GM13976 (cell line): ENCODE results near the gene BRIP1.
"Not testable (repeated sequence)": the region's sequence is repeated elsewhere in the genome, so short reads cannot be mapped to it uniquely, and the experiment has no call there.

Experiments
- DNase-seq: peaks from one replicate; pipeline ENCODE4 v3.0.0; 2012; ENCODE audit warnings: low spot score
- in situ Hi-C: fragments of 300-500 bp; cut with MboI; formaldehyde crosslinking; loops from one replicate; pipeline ENCODE4 v1.12.0; 2022; ENCODE audit warnings: low sequenced_read_pairs, mixed read lengths, inconsistent platforms; ENCODE audit not compliant: unreplicated experiment
- TF ChIP-seq, protein P1 (sequence below): IDR thresholded peaks from 2 replicates; pipeline ENCODE4 v1.5.1; 2012; ENCODE audit warnings: borderline replicate concordance, mild to moderate bottlenecking; ENCODE audit not compliant: insufficient read depth; ENCODE audit errors: extremely low read depth, missing control alignments, control extremely low read depth

BRIP1 gene

DNA sequence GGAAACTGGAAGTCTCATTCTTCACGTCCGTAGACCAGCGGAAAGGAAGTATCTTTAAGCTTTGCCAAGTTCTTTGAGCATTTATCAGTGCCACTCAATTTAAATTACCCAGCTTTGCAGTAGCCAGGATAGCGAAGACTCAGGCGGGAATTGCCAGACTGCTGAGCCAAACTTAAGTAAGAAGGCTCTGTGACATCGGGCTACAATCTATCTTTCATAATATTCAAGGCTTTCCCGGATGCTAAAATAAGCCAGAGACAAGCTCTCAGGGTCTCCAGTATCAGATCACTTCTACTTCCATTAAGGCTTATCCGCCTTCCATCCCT is 436 bp upstream of the BRIP1 start:
- TF ChIP-seq, protein P1, sequence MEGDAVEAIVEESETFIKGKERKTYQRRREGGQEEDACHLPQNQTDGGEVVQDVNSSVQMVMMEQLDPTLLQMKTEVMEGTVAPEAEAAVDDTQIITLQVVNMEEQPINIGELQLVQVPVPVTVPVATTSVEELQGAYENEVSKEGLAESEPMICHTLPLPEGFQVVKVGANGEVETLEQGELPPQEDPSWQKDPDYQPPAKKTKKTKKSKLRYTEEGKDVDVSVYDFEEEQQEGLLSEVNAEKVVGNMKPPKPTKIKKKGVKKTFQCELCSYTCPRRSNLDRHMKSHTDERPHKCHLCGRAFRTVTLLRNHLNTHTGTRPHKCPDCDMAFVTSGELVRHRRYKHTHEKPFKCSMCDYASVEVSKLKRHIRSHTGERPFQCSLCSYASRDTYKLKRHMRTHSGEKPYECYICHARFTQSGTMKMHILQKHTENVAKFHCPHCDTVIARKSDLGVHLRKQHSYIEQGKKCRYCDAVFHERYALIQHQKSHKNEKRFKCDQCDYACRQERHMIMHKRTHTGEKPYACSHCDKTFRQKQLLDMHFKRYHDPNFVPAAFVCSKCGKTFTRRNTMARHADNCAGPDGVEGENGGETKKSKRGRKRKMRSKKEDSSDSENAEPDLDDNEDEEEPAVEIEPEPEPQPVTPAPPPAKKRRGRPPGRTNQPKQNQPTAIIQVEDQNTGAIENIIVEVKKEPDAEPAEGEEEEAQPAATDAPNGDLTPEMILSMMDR: no peak
- no peak for DNase-seq
- in situ Hi-C loops: no loop called here

DNA sequence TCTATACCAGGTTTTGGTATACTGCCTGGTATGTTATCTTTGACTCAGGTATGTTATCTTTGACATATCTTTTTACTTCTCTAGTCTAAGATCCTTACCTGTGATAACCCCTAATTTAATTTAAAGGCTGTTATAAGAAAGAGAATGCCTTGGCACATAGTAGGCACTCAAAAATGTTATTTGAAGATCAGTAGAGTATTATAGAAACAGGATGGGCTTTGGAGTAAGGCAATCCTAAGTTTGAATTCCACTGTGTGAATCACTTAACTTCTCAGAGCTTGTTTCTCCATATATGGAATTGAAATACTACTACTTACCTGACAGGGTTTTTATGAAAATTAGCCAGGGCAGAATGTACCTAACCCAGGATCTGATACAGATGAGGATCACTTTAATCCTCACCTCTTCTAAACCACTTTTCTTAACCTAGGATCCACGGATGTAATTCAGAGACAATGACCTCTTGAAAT is 1.2 kb downstream of the BRIP1 start:
- in situ Hi-C loops: no loop called here
- TF ChIP-seq, protein P1: no peak
- DNase-seq: no peak

DNA sequence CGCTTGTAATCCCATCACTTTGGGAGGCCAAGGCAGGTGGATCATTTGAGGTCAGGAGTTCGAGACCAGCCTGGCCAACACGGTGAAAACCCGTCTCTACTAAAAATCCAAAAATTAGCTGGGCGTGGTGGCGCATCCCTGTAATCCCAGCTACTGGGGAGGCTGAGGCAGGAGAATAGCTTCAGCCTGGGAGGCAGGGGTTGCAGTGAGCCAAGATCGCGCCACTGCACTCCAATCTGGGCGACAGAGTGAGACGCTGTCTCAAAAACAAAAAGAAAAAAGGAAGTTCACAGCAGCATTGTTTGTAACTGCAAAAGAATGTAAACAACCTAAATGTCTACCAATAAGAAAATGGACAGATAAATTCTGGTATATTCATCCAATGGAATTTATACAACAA is 2.9 kb downstream of the BRIP1 start:
- in situ Hi-C loops, DNase-seq: not testable (repeated sequence)

DNA sequence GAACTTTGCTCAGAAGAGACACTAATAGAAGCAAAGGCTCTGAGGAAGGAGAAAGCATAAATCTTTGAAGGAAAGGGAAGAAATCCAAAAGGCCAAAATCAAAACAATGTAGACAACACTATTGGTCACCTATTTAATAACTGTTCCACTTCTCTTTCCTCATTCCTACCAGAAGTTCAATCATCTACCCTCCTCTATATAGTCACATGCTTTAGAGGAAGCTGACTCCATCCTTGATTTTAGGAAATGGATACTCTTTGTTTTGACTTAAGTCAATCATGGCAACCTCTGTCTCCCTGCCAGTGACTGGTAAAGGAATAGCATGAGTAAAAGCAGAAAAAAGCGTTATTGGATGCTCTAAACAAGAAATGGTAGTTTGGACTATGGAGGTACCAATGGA is 7.3 kb downstream of the BRIP1 start:
- TF ChIP-seq, protein P1: no peak
- in situ Hi-C loops: no loop called here
- no peak for DNase-seq

DNA sequence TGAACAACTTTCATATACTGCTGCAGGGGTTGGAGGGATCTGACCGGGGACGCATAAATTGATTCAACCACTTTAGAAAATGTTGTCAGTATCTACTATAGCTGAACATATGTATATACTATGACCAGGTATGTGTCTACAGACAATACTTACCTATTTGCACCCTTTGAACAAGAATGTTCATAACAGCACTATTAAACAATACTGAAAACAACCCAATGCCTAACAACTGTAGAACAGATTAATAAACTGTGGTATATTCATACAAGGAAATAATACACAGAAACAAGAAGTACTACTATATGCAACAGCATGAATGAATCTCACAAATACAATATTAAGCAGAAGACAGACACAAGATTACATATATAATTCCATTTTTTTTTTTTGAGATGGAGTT is 10.5 kb downstream of the BRIP1 start:
- TF ChIP-seq, protein P1: no peak
- in situ Hi-C loops: no loop called here
- DNase-seq: no peak

DNA sequence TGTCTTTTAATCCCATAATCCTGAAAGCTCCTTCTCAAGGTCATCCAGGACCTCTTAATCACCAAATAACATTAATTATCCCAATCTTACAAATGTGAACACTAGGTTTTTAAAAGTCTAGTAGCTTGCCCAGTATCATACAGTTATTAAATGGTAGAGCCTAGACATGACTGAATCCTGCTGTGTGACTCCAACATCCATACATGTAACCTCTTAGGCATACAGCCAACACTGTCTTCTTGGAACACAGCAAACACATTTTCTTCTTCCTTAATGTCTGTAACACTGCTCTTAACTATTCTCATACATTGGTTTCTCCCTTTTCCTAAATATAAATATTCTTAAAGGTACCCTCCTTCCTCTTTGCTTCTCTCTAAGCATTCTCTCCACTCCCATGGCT is 13.7 kb downstream of the BRIP1 start:
- in situ Hi-C loops: loop anchor here (25.0 kb wide), 1 partner anchor 437 kb away; no protein-coding TSS in a partner anchor
- DNase-seq: no peak
- TF ChIP-seq, protein P1: no peak

DNA sequence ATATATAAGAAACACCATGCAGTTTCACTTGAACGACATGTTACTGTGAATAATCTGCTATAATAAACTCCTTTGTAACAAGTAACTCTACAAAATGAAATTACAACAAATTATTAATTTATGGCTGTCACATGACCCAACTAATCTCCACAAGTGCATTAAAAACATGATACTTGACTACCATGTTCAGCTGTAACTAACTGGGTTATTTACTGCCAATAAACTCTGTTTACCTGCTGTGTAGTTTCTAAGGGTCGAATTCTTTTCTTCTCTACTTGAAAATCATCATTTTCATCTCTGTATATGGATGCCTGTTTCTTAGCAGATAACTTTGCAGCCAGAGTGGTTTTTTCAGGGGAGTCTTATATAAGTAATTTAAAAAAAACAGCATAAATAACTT is 14.4 kb downstream of the BRIP1 start:
- in situ Hi-C loops: loop anchor here (25.0 kb wide), 1 partner anchor 437 kb away; no protein-coding TSS in a partner anchor
- TF ChIP-seq, protein P1: no peak
- DNase-seq: no peak
